Measurements from ENCODE around the gene ROR2.

GRCh38 chr9:91724609-91725505, 225.2 kb downstream of the ROR2 start:
- TF ChIP-seq CTCF (IDR thresholded peaks at IDR 0.05) (no peak), EP300 (IDR thresholded peaks at IDR 0.05; ENCODE audit: low read depth) (no peak)
